Erythroblast (primary cell): ENCODE results near the gene CFAP46.

ENCODE experiments used
- DNase-seq, 2 experiments: peaks; one replicate each; lab custom pipeline; 2025; lab: John Stamatoyannopoulos, UW
- GATA1 ChIP-seq: IDR thresholded peaks from 2 replicates; pipeline ENCODE4 v1.6.1; 2011; ENCODE audit warnings: low read depth, mild to moderate bottlenecking, control low read depth, low read length, moderate library complexity
- POLR2A ChIP-seq: IDR thresholded peaks from 2 replicates; pipeline ENCODE4 v1.6.1; 2011; ENCODE audit warnings: mild to moderate bottlenecking, low read length

Gene CFAP46

GRCh38 chr10:132868995-132869394, 73.4 kb downstream of the CFAP46 start:
- no peak for TF ChIP-seq POLR2A
- TF ChIP-seq GATA1 = no peak
- DNase-seq = no peak

DNA sequence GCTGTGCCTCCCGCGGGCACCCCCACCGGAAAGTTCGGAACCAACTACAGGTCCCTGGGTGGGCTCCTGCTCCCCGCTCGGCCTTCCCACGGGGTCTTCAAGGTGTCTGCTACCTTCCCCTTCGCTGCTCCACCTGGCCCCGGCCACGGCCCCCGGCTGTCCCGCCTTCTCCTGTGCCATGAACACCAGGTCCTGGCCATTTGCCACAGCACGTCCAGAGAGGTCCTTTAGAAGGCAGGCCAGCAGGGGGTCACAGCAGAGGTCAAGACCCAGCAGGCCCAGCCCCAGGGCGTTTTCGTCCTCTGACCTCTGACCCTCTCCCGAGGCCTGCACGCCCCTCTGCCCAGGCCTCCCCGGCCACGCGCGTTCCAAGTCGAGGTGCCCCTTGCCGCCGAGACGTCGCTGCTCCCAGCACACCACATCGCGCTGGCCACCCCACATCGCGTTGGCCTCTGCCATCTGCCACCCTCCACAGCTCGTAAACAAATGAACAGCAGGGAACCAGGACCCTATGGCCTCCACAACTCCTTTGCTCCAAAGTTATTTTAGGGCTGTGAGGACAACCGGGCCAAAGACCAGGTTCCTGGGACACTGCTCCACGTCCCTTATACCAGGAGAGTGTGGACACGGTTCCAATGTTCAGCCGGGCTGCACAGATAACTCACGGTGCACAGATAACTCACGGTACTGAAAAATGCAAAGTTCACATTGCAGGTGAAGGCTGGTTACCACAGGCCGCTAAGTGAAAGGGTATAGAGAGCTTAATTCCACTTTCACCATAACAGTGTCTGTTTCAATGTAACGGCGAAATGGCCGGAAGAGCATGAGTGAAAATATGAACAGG, 74.3 kb downstream of the CFAP46 start:
- no peak for TF ChIP-seq GATA1
- TF ChIP-seq POLR2A = no peak
- no peak for DNase-seq

DNA sequence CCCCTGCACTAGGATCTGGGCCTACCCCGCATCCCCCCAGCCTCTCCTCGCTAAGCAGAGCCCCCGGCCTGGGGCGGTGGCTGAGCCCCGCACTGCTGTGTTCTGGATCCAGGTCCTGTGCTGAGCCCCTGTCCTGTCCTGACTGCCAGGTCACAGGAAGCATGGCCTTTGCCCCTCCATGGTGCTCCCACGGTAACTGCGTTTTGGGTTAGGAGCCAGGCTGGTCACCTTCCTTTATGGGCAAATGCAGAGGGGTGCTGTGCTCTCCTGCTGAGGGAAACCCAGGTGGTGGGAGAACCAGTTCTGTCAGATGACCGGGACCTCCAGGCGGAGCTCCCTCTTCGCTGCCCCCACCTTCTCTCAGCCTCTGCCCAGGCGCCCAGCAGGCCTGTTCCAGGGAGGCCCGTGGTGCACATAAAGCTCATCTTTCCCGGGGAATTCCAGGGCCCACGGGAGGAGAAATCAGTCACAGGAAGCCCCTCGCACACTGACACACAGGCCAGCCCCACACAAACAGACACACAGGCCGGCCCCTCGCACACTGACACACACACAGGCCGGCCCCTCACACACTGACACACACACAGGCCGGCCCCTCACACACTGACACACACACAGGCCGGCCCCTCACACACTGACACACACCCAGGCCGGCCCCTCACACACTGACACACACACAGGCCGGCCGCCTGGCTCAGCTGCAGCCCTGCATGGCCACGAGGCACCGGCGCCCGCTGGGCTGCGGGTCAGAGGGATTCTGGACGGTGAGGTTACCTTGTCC, 75.6 kb downstream of the CFAP46 start:
- TF ChIP-seq POLR2A = no peak
- no peak for DNase-seq

DNA sequence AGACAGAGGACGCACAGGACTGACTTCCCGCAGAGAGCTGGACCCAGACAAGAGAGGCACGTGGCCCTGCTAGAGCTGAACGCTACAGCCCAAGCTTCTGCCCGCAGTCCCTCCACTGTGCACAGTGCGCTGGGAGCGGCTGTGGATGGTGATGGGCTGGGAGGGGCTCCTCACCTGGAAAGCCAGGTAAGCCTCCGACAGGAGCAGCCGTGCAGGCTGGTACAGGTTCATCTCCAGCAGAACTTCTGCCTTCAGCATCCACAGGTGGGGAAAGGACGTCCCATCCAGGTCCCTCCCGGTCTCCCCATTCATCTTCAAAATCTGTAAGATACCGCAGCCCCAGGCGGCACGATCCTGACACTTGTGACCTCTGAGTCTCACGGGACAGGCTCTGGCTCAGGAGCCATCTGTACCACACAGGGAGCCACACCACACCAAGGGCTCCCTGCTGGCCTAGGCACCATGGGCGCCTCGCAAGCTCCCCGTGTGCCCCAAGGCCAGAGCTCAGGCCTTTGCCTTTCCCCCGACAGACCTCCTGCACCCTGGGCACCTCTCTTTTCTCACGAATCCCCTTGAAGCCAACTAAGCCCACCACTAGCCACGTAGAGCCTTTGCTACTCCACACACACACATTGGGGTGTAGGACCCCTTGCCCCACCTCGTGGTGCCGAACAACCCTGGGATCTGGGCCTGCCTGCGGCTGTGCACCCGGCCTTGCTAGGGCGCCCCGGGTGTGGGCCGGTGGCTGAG, 76.3 kb downstream of the CFAP46 start:
- no peak for TF ChIP-seq POLR2A
- TF ChIP-seq GATA1 = no peak
- no peak for DNase-seq

GRCh38 chr10:132865171-132865631, 77.2 kb downstream of the CFAP46 start:
- no peak for DNase-seq
- no peak for TF ChIP-seq POLR2A
- TF ChIP-seq GATA1 = no peak

GRCh38 chr10:132862485-132863420, 79.6 kb downstream of the CFAP46 start:
- DNase-seq = no peak
- TF ChIP-seq GATA1 (no peak), POLR2A (no peak)

- no peak for DNase-seq
- no peak for TF ChIP-seq POLR2A
- no peak for TF ChIP-seq GATA1
Measured at GRCh38 chr10:132861884-132862461, 80.4 kb downstream of the CFAP46 start.

- no peak for DNase-seq
- TF ChIP-seq GATA1 (no peak), POLR2A (no peak)
Measured at GRCh38 chr10:132861116-132861691, 81.2 kb downstream of the CFAP46 start.

- TF ChIP-seq GATA1 (no peak), POLR2A (no peak)
- DNase-seq = no peak
Measured at GRCh38 chr10:132860532-132860931, 81.8 kb downstream of the CFAP46 start.

GRCh38 chr10:132859084-132859855, 83.1 kb downstream of the CFAP46 start:
- no peak for TF ChIP-seq GATA1
- no peak for TF ChIP-seq POLR2A
- no peak for DNase-seq
